Measurements from ENCODE around the gene UBXN7.

- TF ChIP-seq ZNF202 (tag by site-specific recombination; IDR thresholded peaks at IDR 0.05; ENCODE audit: borderline replicate concordance) (no peak), ZNF501 (tag by site-specific recombination; IDR thresholded peaks at IDR 0.05) (no peak), ZNF433 (tag by site-specific recombination; IDR thresholded peaks at IDR 0.05; ENCODE audit: low read depth) (no peak), KLF1 (tag by site-specific recombination; IDR thresholded peaks at IDR 0.05) (no peak), ZNF274 (IDR thresholded peaks at IDR 0.05; ENCODE audit: low read length) (no peak), ZNF274 (tag by site-specific recombination; IDR thresholded peaks at IDR 0.05; ENCODE audit: borderline replicate concordance) (no peak), ZNF169 (tag by site-specific recombination; IDR thresholded peaks at IDR 0.05) (no peak), ZNF23 (tag by site-specific recombination; IDR thresholded peaks at IDR 0.05; ENCODE audit: borderline replicate concordance) (no peak)
These were observed 8.5 kb upstream of the UBXN7 start for GRCh38 chr3:196440696-196441095.

Data from HEK293 (cell line).